Gastroesophageal sphincter (tissue), 3 donors: ENCODE data around the gene SYNJ2.

ENCODE experiments used
- CTCF ChIP-seq, 4 experiments: fragments of 200-600 bp in 2 of 4; fragments of 450-650 bp in 2 of 4; sonication (generic) in 1 of 4; IDR thresholded peaks; one replicate each; pipeline ENCODE4 v1.5.1; 2017 to 2019; ENCODE audit warnings: antibody characterized with exemption in 4 of 4, mild to moderate bottlenecking in 2 of 4, moderate library complexity in 2 of 4
- POLR2A ChIP-seq, 2 donors: fragments of 450-650 bp; IDR thresholded peaks; one replicate each; pipeline ENCODE4 v1.6.1; 2017; ENCODE audit warnings: antibody characterized with exemption in 2 of 2, mild to moderate bottlenecking in 2 of 2, moderate library complexity in 1 of 2

GRCh38 chr6:158037771-158038170 is 56.1 kb downstream of the SYNJ2 start:
- TF ChIP-seq POLR2A (IDR thresholded peaks at IDR 0.05) (no peak), CTCF (IDR thresholded peaks at IDR 0.05) (no peak)
